Right lobe of liver (tissue), 6 donors: Measurements from ENCODE around the gene WDFY4. TPM values are rescaled to one million over a fixed set of nuclear protein-coding genes. Genes with fewer than 3 reads are reported as not detected.

Experiments used
- ATAC-seq, 4 donors: fragments of 200-7000 bp; cut with Tn5 transposase; one replicate each; pipeline ENCODE4 v1.9.1; 2020; ENCODE audit warnings: mild to moderate bottlenecking in 4 of 4, moderate library complexity in 4 of 4
- DNase-seq, 3 donors: peaks; one replicate each; pipeline ENCODE4 v3.0.0-alpha.2; 2020
- H3K27ac ChIP-seq, 3 donors: fragments of 200-600 bp; one replicate each; pipeline ENCODE4 v1.8.0; 2022
- H3K27me3 ChIP-seq, 2 donors: fragments of 200-600 bp; one replicate each; pipeline ENCODE4 v1.8.0; 2022
- H3K36me3 ChIP-seq, 4 donors: fragments of 200-600 bp; sonication (generic) in 1 of 4; one replicate each; pipeline versions ENCODE4 v1.5.1 to v1.8.0; 2017 to 2022; ENCODE audit warnings: control low read depth in 1 of 4
- H3K4me1 ChIP-seq, 4 donors: fragments of 200-600 bp; sonication (generic) in 1 of 4; one replicate each; pipeline versions ENCODE4 v1.5.1 to v1.8.0; 2017 to 2022; ENCODE audit warnings: control low read depth in 1 of 4
- H3K4me3 ChIP-seq, 3 donors: fragments of 200-600 bp; one replicate each; pipeline ENCODE4 v1.8.0; 2022
- H3K9me3 ChIP-seq, 4 donors: fragments of 200-600 bp; sonication (generic) in 1 of 4; one replicate each; pipeline versions ENCODE4 v1.5.1 to v1.8.0; 2017 to 2022; ENCODE audit warnings: control low read depth in 1 of 4
- CTCF ChIP-seq, 4 donors: fragments of 200-600 bp in 3 of 4; fragments of 450-650 bp in 1 of 4; IDR thresholded peaks; one replicate each; pipeline versions ENCODE4 v1.5.1 to v1.8.0; 2016 to 2022; ENCODE audit warnings: antibody characterized with exemption in 4 of 4, mild to moderate bottlenecking in 2 of 4
- POLR2A ChIP-seq: fragments of 450-650 bp; IDR thresholded peaks from one replicate; pipeline ENCODE4 v1.6.1; 2017; ENCODE audit warnings: antibody characterized with exemption, mild to moderate bottlenecking
- WGBS: methylation state at CpG from one replicate; pipeline ENCODE4 v1.1.6; 2018; ENCODE audit warnings: low coverage, low lambda C conversion rate; ENCODE audit not compliant: insufficient coverage; ENCODE audit errors: missing lambda C conversion rate; 5-methylcytosine and 5-hydroxymethylcytosine counted together
- intact Hi-C, 2 donors: fragments of 100-400 bp; cut with DNase I; formaldehyde crosslinking; loops; one replicate each; pipeline versions ENCODE4 v1.11.2 to v1.14.1; 2022
- total RNA-seq, 6 experiments: library from RNA; depleted of rRNA in 2 of 6; stranded (reverse); fragments of >200 nt in 2 of 6; fragmentation: NEBNext Ultra II Directional in 3 of 6; extraction: Animal tissue kit (Norgen Biotek cat#: 25700) in 3 of 6; gene quantifications; one replicate each; pipeline versions ENCODE4 v1.1.0 to v1.2.4, GENCODE V29; 2016 to 2023
- donor health status: DM: no; HTN: yes; CAD: no.
- donor health status: DM: no; HTN: no; CAD: no.
- donor health status: DM: no; HTN: no; CAD: no.
- donor health status: DM: no; HTN: yes; CAD: no.
- donor health status: DM: no; HTN: yes; CAD: no.

WDFY4 gene
- total RNA-seq, 6 experiments from 2014 or later: 1.4 to 4.1 (median 1.9) TPM

- no peak overlapping the region for H3K27ac ChIP-seq
- intact Hi-C loops: loop anchor here (10.0 kb wide), 1 partner anchor 104 kb away; no protein-coding TSS in a partner anchor
- H3K36me3 ChIP-seq: no peaks in the 10 kb centered on the region
- H3K9me3 ChIP-seq: no peaks in the 10 kb centered on the region
- no peaks in the 10 kb centered on the region for H3K27me3 ChIP-seq
- WGBS: 18% methylated on average over 2 of the region's 9 CpGs
- TF ChIP-seq CTCF (IDR thresholded peaks at IDR 0.05) (no peak), POLR2A (no peak)
- H3K4me1 ChIP-seq: peaks cover 0 to 13% (median 3%) of the 10 kb centered on the region in 4 donors
- ATAC-seq (no peak), DNase-seq (no peak)
- H3K4me3 ChIP-seq: no peak overlapping the region
Measured at GRCh38 chr10:48658975-48659269, 25.8 kb upstream of the WDFY4 start.

- intact Hi-C loops: loop anchor here (10.0 kb wide), 1 partner anchor 105 kb away; no protein-coding TSS in a partner anchor
- no peaks in the 10 kb centered on the region for H3K36me3 ChIP-seq
- H3K9me3 ChIP-seq: no peaks in the 10 kb centered on the region
- H3K27ac ChIP-seq: no peak overlapping the region
- WGBS: 11% methylated on average over 2 of the region's 2 CpGs
- no peak for ATAC-seq
- H3K4me1 ChIP-seq: peaks cover 0 to 13% (median 3%) of the 10 kb centered on the region in 4 donors
- H3K27me3 ChIP-seq: no peaks in the 10 kb centered on the region
- TF ChIP-seq CTCF (IDR thresholded peaks at IDR 0.05) (peak in 3 of 4 donors; percentile 9 to 24 (median 17)), POLR2A (no peak)
- H3K4me3 ChIP-seq: no peak overlapping the region
- DNase-seq: no peak
Measured at GRCh38 chr10:48659790-48660189, 24.9 kb upstream of the WDFY4 start.

- intact Hi-C loops: no loop called here
- no peak overlapping the region for H3K27ac ChIP-seq
- no peaks in the 10 kb centered on the region for H3K9me3 ChIP-seq
- no peak overlapping the region for H3K4me3 ChIP-seq
- H3K36me3 ChIP-seq: no peaks in the 10 kb centered on the region
- no peak for DNase-seq
- H3K4me1 ChIP-seq: peaks cover 0 to 5% (median 2%) of the 10 kb centered on the region in 4 donors
- no peak for ATAC-seq
- no peaks in the 10 kb centered on the region for H3K27me3 ChIP-seq
- TF ChIP-seq POLR2A: no peak
- no peak for TF ChIP-seq CTCF (IDR thresholded peaks at IDR 0.05)
Measured at GRCh38 chr10:48661441-48661840, 23.2 kb upstream of the WDFY4 start.

GRCh38 chr10:48667960-48668590 is 16.6 kb upstream of the WDFY4 start:
- Histone ChIP-seq H3K36me3 (no peaks in the 10 kb centered on the region), H3K9me3 (no peaks in the 10 kb centered on the region), H3K27me3 (no peaks in the 10 kb centered on the region), H3K27ac (no peak overlapping the region), H3K4me1 (no peaks in the 10 kb centered on the region), H3K4me3 (no peak overlapping the region)
- ATAC-seq (peak in 1 of 4 donors; percentile 38), DNase-seq (no peak)
- no peak for TF ChIP-seq POLR2A
- TF ChIP-seq CTCF (IDR thresholded peaks at IDR 0.05): no peak
- 66% methylated on average over 4 of the region's 8 CpGs for WGBS
- intact Hi-C loops: no loop called here
